DMS114 treated with DMSO at 0.1 percent for 48 hours (cell line): Measurements from ENCODE around the gene ASCC2.

Experiments used
- DNase-seq: peaks from one replicate; lab custom pipeline; 2025; ENCODE audit not compliant: unreplicated experiment; lab: John Stamatoyannopoulos, UW

The ASCC2 gene

GRCh38 chr22:29820961-29821290 is 17.1 kb downstream of the ASCC2 start:
- DNase-seq, result no peak

- DNase-seq, result no peak
These were observed 18.6 kb downstream of the ASCC2 start for GRCh38 chr22:29819501-29819900.

DNA sequence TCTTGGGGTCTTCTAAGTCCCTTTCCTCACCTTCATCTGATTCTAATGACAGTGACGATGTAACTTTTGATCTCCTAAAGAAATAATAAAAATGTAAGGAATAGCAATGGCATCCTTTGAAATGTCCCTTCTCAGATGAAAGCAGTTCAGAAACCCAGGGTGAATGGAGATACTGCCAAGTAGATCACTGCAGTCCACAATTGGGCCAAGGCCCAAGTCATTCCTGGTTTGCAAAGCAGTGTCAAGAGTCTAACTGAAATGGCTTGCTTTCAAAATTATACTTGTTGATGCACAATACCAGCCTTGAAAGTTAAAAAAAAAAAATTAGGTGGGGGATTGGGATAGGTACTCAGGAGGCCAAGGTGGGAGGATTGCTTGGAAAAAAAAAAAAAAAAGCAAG is 20.4 kb downstream of the ASCC2 start:
- no peak for DNase-seq

GRCh38 chr22:29816980-29817379 is 21.1 kb downstream of the ASCC2 start:
- no peak for DNase-seq

DNA sequence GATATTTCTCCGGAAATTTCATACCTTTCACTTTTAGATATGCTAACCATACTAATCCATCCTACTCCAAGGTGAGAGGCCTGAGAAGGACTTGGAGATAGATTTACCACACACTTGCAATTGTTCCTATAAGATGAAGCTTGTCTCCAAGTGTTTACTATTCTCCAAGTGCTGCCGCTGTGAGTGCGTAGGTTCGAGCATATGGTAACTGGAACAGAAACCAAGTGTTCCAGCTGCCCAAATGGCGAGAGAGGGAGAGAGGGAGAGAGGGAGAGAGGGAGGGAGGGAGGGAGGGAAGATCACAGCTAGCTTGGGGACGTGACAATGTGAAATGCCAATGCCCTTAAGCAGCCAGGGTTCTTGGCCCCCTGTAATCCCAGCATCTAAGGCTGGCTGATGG is 21.5 kb downstream of the ASCC2 start:
- no peak for DNase-seq

GRCh38 chr22:29816128-29816527 is 21.9 kb downstream of the ASCC2 start:
- no peak for DNase-seq

DNA sequence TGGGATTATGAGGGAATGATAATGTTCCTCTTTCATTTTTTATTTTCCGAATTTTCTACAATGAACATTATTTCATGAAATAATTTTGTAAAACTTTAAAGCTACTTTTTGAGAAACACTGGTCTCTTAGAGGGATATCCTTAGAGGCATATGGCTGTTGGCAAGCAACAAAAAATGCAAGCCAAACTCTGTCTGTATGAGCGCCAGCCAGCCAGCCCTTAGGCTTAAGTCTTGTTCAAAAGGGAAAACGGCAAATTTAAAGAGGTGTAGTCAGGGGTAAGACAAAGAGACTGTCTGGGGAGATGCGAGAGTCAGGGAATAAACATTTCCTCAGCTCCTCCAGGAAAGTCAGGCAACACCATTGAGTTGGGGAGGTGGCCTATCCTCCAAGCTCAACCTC is 22.5 kb downstream of the ASCC2 start:
- no peak for DNase-seq

- no peak for DNase-seq
These were observed 24.1 kb downstream of the ASCC2 start for GRCh38 chr22:29814003-29814402.

- no peak for DNase-seq
These were observed 24.5 kb downstream of the ASCC2 start for GRCh38 chr22:29813563-29813962.

GRCh38 chr22:29813126-29813525 is 24.9 kb downstream of the ASCC2 start:
- no peak for DNase-seq

- DNase-seq, result no peak
These were observed 26.7 kb downstream of the ASCC2 start for GRCh38 chr22:29811377-29811776.

- DNase-seq, result no peak
These were observed 27.9 kb downstream of the ASCC2 start for GRCh38 chr22:29810216-29810615.

DNA sequence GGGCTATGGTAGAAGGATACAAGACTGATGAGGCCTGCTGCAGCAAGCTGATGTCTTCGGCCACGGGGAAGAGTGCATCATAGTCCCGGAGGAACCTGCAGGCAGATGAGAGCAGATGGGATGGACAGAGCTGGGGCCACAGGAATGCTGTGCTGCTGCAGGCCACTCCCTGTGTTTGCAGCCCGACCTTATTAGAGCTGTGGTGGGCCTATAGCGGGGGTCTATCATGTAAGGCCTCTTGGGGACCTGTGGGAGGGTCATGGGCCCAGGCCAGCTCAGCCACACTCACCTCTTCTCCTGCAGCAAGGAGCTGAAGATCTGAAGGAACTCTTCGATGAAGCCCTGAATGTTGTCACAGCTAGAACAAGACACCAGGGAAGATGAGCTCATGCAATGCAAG is 31.9 kb downstream of the ASCC2 start:
- DNase-seq, result no peak

GRCh38 chr22:29804985-29805384 is 33.1 kb downstream of the ASCC2 start:
- DNase-seq, result no peak

DNA sequence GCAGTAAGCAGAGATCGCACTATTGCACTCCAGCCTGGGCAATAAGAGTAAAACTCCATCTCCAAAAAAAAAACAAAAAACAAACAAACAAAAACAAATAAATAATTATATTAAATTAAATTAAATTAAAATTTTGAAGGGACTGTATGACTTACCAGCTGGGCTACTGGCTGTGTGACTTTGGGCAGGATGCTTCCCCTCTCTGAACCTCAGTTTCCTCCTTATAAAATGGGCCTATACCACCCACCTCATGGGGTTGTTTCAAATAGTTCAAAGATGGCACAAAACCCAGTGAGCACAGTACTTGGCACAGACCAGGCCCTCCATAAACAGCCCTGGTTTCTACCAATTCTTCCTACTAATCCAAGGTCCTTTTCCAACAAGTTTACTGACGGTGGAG is 34.9 kb downstream of the ASCC2 start:
- no peak for DNase-seq

GRCh38 chr22:29801796-29802195 is 36.3 kb downstream of the ASCC2 start:
- DNase-seq, result no peak

DNA sequence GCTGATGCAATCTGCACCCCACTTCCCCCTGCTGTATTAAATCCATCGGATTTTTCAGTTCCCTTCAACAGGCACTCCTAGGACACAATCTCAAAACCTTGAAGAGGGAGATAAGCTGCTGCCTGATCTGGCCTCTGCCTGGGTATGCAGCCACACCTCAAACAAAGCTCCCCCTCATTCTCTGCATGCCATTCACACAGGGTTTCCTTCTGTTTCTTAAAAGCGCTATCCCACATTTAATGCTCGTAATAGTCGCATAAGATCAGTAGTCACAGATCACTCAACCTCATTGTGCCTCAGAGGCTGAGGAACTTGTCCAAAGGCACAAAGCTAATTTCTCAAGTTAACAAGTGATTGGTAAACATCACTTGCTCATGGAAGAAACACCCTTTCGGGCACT is 36.9 kb downstream of the ASCC2 start:
- DNase-seq, result no peak

GRCh38 chr22:29799217-29799680 is 38.8 kb downstream of the ASCC2 start:
- DNase-seq, result no peak

DNA sequence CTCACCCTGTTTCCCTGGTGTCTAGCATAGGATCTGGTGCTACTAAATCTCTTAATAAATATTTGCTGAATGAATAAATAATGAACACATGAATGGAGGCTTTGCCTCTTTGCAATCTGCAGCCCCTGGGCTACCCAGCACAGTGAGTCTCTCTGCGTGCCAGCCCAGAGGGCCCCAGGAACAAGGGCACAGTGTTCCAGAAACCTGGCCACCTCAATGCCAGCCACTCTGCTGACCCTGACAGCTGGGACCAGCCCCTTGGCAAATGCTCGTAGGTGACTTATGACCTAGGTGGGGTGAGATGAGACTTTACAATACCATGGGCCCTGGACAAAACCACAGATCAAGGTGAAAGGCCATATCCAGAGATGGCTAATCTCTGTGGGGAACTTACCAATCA is 39.3 kb downstream of the ASCC2 start:
- no peak for DNase-seq

GRCh38 chr22:29798318-29798717 is 39.8 kb downstream of the ASCC2 start:
- no peak for DNase-seq

- no peak for DNase-seq
These were observed 40.7 kb downstream of the ASCC2 start for GRCh38 chr22:29797351-29797750.

DNA sequence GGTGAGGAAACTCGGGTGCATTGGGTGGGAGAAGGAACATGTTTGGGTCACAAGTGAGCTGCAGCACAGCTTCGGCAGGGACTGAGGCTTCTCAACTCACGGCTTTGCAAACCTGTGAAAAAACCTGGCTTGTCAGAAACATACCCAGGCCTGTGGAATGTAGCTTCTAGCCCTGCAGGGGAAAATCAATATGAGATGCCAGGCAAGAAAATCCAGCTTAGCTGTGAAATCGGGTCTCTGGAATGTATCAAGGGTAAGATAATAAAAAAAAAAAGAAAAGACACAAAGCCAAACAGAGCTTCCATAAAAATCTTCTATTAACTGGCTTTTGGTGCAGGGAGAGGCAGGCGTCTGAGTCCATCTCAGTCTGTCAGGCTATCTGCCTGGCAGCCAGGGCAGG is 42.4 kb downstream of the ASCC2 start:
- no peak for DNase-seq

- DNase-seq, result no peak
These were observed 44.7 kb downstream of the ASCC2 start for GRCh38 chr22:29793396-29793795.

GRCh38 chr22:29790061-29790460 is 48.0 kb downstream of the ASCC2 start:
- no peak for DNase-seq
